NCI-H187 (cell line): Measurements from ENCODE around the gene TBXA2R.
"Not testable (repeated sequence)": the region's sequence is repeated elsewhere in the genome, so short reads cannot be mapped to it uniquely, and the experiment has no call there.

ENCODE experiments used
- DNase-seq, 2 experiments: peaks; one replicate each; lab custom pipeline; 2025; lab: John Stamatoyannopoulos, UW

The TBXA2R gene

DNA sequence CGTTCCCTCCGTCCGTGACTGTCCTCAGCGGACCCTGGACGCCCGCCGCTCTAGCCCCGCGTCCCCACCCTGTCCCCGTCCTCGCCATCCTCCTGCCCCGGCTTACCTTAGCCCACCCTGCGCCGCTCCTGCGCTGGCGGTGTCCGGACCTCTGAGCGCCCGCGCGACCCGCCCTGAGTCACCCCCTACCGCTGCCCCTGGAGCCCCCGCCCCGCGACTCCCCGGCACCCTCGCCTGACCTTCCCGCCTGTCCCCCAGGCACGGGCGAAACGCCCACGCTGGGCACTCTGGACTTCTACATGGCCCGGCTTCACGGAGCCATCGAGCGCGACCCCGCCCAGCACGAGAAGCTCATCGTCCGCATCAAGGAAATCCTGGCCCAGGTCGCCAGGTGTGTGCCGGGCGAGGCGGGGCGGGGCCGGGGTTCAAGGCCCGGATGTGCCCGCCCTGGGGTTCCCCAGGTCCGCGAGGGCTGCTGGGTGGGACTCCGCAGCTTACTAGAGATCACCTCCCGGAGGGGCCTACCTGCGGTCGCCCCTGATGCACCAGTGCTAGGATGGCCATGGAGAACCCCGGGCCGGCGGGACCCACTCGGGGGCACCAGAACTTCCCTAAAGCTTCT is 28.8 kb downstream of the TBXA2R start:
- no peak for DNase-seq

DNA sequence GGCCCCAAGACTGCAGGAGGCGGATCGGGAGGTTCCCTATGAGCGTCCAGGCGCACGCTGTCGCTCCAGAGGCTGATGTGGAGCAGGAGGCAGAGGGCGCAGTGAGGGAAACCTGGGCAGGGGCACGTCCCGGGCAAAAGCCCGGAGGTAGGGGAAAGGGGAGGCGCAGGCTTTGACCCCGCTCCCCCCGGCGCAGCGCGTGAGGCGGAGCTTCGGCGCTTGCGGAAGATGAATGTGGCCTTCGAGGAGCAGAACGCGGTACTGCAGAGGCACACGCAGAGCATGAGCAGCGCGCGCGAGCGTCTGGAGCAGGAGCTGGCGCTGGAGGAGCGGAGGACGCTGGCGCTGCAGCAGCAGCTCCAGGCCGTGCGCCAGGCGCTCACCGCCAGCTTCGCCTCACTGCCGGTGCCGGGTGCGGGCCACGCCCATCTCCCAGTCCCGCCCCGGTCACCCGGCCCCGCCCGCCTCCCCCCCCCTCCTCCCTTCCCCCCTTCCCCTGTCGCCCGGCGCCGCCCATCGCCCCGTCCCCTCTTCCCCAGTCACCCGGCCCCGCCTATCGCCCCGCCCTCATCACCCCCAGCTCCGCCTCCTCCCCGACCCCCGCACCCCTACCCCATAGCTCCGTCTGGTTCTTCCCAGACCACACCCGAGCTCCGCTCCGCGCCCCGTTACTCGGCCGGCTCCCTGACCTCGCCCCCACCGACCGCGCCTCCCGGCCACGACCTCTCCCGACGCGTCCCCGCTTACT is 29.8 kb downstream of the TBXA2R start:
- DNase-seq, result no peak

DNA sequence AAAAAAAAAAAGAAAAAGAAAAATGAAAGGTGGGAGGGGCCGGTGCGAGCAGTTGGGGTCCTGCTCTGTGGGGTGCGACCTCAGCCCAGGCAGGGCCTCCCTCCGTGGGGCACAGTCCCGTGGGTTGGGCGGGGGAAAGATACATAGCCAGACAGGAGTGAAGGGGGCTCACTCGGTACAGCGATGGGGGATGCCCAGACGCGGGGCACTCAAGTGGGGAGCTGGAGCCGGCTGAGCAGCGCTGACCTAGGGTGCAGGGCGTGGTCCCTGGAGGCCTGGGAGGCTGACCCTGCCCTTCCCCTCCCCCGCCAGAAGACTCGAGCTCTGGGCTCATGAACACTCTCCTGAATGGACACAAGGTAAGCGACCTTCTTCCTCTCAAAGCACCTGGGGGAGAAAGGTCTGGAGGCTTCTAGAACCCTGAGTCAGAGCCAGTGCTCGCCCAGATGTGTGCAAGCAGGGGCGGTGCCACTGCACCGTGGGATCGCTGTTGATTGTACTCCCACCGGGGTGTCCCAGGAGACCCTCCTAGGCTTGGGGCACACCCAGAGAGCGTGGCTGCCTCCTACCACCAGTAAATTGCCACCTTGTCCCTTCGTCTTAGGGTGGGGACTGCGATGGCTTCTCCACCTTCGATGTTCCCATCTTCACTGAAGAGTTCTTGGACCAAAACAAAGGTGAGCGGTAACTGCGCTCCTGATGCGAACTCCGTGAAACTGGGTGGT is 30.6 kb downstream of the TBXA2R start:
- DNase-seq, result no peak

DNA sequence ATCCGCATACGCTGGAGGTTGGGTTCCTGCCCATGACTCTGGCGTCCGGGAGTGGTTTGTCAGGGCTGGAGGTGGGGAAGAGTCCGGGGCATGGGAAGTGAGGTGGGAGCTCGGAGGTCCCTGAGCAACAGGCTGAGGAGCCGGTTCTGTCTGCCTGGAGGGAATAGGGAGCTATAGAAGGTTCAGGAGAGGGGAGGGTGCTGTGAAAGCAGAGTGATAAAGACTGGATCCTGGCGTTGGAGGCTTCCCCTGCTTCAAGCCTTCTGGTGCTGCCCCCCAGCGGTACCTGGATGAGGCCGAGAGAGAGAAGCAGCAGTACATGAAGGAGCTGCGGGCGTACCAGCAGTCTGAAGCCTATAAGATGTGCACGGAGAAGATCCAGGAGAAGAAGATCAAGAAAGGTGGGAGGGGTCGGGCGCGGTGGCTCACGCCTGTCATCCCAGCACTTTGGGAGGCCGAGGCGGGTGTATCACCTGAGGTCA is 31.4 kb downstream of the TBXA2R start:
- DNase-seq, result no peak

DNA sequence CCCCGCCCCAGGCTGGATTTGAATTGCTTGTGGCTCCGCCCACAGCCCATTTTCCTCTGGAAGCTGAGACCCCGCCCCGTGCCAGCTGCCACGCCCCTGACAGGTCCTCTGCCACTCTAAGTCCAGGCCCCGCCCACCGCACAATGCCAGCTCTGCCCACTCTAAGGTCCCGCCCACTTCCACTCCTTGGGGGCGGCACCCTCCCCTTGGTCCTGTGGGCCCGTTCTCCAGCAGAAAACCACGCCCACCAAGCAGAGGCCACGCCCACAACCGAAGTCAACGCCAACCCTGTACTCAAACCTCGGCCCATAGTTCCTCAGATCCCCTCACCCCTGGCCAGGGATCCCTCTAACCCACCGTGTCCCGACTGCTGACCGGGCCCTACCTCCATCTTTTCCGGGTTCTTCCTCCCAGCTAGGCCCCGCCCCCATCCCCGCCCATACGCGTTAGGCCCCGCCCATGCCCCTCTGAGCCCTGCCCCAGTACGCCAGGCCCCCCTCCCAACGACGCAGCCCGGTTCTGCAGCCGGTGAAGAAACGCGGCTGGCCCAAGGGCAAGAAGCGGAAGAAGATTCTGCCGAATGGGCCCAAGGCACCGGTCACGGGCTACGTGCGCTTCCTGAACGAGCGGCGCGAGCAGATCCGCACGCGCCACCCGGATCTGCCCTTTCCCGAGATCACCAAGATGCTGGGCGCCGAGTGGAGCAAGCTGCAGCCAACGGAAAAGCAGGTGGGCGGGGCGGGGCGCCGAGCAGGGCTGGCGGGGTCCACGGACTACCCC is 32.6 kb downstream of the TBXA2R start:
- DNase-seq, result peak; percentile 80 to 93

DNA sequence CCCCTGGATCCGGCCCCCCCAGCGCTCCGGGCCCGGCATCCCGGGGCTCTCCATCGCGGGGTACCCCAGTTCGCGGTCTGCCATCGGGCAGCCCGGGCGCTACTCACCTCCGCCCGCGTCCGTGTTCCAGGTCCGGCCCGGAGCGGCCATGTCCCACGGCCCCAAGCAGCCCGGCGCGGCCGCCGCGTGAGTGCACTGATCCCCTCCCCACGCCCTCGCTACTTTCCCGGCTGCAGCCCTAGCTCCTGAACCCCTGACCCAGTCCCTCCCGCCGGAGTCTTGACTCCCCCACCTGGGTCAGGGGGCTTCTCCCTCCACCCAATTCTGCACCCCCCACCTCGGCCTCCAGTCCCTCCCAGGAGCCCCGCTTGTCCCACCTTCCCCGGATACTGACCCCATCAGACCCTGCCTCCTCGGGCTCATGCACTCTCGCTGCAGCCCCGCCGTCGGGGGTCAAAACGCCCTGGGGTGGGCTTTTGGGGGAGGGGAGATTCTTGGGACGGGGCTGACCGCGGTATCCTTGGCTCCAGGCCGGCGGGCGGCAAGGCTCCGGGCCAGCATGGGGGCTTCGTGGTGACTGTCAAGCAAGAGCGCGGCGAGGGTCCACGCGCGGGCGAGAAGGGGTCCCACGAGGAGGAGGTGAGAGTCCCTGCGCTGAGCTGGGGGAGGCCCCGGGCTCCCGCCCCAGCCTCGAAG is 33.4 kb downstream of the TBXA2R start:
- DNase-seq, result no peak

DNA sequence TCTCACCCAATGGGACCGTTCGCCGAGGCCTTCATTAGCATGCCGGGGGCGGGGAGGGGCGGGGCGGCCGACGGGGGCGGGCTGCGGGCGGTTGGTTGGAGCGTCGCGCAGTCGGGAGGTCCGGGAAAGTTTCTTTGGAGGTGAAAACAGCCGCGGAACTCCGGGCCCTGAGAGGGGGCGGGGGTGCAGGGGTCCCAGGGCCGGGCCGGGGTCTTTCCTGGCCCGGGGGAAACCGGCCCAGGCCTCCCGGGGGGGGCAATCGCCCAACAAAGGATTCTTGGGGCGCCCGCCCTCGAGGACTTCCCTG is 33.9 kb downstream of the TBXA2R start, which contains the start of gene HMG20B:
Gene HMG20B (plus strand): TSS at position 90 of the 307 bp plus-strand sequence. CDS start 366 bp downstream, outside the sequence.
- DNase-seq, result no peak

DNA sequence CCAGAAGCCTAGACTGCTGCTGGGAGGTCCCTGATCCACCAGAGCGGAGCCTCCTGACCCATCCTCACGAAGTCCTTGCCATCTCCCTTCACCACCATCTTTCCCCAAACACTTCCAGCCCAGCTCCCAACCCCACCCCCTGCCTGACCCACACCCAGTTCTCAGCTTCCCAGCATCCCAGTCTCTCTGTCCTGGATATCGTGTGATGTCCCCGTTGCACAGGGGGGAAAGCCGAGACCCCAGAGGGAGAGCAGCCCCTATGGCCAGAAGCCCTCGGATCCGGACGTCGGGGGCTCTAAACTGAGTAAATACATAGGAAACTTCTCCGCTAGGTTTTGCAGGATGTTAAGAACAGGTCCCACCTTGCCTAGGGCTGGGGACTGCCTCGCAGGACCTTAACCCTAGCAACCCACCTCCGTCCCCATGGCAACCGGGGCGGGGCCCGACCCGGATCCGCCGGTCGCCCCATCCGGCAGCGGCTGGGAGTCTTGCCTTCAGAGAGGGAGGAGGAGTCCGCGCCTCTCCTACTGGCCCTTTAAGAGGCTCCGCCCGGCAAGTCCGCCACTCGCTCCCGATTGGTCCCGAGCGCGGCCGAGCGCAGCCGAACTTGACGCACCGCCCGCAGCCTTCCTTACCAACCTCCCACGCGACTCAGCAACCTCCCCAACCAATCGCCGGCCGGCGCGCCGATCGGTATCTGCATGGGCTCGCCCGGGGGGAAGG is 34.4 kb downstream of the TBXA2R start:
- peak; percentile 97 to 99 for DNase-seq

DNA sequence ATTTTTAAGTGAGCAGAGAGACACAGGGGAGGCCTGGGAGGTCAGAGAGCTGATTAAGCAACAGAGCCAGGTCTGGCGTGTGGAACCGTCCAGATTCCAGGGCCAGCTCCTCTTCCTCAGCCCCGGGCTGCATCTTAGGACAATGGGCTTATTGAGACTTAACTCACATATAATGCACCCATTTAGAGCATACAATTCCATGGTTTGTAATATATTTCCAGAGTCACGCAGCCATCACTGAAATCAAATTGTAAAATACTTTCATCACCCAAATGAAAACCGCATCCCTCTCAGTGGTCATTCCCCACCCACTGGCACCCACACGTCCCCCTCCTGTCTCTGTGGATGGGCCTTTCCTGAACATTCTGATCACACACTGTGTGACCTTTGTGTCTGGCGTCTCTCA is 36.1 kb downstream of the TBXA2R start:
- no peak for DNase-seq

DNA sequence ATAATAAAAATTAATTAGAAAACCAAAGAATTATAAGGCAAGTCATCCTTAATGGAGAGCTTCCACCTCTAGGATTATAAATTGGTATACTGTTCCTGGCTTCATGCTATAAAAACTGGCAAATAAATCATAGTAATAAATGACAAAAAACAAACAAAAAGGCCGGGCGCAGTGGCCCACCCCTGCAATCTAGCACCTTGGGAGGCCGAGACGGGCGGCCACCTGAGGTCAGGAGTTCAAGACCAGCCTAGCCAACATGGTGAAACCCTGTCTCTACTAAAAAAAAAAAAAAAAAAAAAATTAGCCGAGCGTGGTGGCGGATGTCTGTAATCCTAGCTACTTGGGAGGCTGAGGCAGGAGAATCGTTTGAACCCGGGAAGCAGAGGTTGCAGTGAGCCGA is 36.6 kb downstream of the TBXA2R start:
- DNase-seq, result not testable (repeated sequence)

DNA sequence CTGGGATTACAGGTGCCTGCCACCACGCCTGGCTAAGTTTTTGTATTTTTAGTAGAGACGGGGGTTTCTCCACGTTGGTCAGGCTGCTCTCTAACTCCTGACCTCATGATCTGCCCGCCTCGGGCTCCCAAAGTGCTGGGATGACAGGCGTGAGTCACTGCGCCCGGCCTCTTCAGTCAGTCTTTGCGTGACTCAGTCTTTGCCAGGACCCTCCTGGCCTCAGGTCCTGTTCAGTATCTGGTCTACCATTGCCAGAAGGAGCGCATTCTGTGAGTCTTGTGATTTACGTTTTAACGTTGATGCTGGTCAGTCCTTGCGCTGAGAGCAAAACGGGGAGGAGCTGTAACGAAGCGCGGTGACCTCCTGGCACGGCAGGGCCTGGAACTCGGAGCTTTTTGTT is 41.5 kb downstream of the TBXA2R start:
- no peak for DNase-seq

DNA sequence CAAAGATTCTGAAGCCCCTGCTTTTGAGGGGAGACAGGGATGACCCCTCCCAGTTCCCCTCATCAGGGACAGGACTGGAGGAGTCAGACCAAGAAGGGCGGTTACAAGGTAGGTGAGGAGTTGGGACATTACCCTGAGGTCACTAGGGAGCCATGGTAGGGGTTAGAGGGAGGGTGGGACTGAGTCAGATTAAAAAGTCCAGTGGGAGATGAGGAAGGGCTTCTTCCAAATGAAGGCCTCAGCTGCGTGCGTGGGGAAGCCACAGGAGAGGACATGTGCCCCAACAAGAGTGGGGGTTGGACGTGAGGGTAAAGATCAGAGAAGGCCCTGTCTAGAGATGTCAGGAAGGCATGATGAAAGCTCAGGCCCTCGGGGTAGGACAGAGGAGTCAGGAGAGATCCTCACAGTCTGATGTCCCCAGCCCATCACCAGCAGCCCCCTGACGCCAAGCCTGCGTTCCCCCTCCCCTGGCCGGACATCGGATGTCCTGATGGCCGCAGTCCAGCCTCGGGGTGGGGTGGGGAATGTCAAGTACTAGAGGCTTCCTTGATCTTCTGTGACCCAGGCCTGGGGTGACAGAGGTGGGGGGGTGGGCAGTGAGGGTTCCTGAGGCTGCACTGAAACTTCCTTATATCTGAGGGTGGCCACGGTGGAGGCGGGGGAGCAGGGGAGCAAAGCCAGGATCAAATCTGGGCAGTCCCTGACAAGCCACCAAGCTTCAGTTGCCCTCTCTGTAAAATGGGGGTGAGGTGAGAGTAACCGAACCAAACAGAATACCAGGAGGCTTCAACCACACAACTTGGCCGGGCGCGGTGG is 42.8 kb downstream of the TBXA2R start:
- no peak for DNase-seq

DNA sequence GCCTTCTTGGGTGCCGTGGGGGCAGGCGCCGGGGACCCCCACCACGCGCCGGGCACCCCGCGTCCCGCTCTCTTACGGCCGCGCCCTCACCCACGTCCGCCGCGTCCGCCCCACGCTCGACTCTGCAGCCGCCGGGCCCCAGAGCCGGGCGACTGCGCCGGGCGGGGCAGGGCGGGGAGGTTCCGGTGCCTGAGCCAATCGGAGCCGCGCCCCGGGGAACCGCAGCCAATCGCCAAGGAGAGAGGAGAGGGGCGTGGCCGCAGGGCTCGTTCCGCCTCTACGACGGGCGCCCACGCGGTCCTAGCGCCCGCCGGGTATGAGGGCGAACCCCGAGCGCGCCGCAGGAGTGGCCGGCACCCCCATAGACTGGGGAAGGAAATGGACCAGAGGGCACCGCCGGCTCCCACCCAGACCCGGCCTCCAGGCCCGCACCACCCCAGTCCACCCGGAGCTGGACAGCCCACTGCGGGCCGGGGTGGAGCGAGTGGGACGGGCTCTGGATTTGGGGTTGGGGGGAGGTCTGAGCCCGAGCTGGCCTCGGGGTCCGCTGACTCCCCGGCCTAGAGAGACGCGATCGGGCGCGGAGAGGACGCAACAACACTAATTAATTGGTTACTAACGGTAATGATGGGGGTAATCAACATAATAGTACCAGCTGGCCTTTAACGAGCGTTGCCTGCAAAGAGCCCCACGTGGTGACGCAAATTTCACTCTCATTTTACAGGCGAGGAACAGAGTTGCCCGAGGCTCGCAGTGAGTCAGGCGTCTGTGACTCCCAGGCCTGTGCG is 49.0 kb downstream of the TBXA2R start, which contains the start of gene MFSD12:
Gene MFSD12 (minus strand): TSS at position 126 of the 788 bp plus-strand sequence. CDS start 183 bp downstream, outside the sequence.
- DNase-seq, result peak; percentile 89 to 97

DNA sequence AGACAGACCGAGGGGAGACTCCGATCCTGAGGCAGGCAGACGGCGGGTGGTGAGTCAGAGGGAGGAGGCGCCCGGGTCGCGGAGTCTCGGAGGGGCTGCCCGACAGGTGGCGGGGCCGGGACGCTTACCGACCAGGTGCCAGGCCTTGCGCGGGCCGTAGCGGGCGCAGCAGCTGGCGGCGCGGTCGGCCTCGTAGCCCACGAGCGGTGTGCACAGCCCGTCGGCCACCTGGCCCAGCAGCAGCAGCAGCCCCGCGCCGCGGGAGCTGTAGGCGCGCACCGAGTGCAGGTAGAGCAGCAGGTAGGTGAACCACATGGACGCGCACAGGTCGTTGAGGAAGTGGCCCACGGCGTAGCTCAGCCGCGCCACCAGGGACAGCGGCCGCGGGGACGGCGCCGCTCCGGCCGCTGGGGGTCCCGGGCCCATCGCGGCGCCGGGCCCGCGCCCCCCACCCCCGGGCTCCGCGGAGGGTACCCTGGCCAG is 49.7 kb downstream of the TBXA2R start:
- DNase-seq, result no peak

DNA sequence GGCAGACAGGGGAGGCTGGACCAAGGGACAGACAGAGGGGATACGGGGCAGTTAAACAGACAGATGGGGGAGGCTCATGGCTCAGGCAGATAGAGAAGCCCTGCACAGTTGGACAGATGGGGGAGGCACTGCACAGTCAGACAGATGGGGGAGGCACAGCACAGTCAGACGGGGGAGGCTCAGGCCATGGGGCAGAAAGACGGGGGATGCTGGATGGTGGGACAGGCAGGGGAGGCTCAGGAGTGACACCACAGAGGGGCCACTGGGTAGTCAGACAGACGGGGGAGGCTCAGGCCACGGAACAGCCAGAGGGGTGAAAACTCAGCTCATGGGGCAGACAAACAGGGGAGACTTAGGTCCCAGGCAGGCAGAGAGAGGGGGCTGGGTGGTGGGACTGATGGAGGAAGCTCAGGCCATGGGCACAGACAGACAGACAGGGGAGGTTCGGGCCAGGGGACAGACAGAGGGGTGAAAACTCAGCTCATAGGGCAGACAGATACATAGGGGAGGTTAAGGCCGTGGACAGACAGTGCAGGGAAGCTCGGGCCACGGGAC is 50.2 kb downstream of the TBXA2R start:
- DNase-seq, result no peak

DNA sequence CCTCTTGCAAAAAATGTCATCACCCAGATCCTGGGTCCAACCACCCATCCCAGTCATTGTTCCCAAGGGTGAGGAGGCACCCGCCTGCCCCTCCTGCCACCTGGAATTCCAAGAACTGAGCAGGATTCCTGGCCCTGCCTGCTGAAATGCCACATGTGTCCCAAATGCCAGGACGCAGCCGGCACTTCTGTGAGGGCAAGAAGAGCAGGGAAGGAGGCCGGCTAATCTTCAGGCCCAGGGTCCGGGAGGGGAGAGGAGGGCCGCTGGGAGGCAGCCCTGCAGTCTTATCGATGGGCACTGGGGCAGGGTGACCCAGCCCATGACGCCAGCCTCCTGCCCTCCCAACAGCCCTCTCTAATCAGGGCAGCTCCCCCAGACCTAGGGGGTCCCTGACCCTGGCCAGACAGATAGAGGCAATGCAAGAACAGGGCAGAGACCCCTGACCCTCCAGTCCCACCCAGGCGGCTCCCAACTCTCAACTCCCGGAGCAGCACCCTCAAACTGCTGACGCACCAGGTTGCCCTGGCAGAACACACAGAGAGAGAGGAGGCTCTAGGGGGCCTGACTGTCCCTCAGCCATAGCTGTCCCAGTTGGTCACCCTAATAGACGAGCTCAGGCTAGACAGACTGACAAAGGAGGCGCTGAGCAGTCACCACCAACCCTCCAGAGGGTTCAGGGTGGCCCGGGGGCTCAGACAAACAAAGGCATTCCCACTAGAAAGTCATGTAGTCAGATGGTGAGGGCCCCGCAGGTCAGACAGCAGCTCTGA is 50.8 kb downstream of the TBXA2R start:
- DNase-seq, result no peak

DNA sequence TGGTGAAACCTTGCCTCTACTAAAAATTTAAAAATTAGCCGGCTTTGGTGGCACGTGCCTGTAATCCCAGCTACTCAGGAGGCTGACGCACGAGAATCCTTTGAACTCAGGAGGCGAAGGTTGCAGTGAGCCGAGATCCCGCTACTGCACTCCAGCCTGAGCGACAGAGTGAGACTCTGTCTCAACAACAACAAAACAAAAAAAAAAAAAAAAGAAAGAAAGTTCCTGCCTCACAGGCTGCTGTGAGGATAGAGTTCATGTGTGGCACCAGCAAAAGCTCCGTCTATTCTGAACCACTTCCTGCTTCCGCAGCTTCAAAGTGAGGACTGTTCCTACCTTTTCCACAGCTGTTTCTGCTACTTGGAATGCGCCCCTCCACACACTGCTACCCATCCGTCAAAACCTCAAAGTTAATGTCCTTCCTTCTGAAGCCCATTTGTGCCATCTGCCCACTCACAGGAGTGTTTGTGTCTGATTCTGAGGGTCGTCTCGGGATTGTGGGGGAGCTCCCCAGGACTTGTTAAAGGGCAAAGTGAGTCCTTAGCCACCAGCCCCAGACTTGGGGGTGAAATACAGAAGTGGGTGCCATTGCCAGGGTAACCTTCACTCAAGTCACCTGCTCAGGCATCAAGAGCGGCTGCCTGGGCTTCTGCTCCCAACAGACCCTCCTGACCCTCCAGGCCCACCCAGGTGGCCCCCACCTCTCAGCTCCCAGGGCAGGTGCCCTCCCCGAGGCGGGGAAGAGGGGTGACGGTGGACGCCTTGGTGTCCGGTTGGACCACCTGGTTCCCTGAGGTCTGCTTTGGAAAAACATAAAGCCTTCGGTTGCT is 52.2 kb downstream of the TBXA2R start:
- no peak for DNase-seq
